DND-41 (cell line): ENCODE results near the gene SLC25A19.

ENCODE experiments used
- ATAC-seq: fragments of 200-7000 bp; cut with Tn5 transposase; 3 replicates; pipeline ENCODE4 v1.9.1; 2021; ENCODE audit warnings: low read depth; ENCODE audit not compliant: insufficient read depth
- DNase-seq: peaks from one replicate; pipeline ENCODE4 v3.0.0-alpha.2; 2020
- H2AFZ ChIP-seq: 2 replicates; pipeline ENCODE4 v1.6.0; 2012; ENCODE audit warnings: low read depth, low read length
- H3K27ac ChIP-seq: 2 replicates; pipeline ENCODE4 v1.5.1; 2012; ENCODE audit warnings: low read length, inconsistent platforms
- H3K27me3 ChIP-seq: fragments of 200-600 bp; sonication (generic); 2 replicates; pipeline ENCODE4 v1.6.0; 2012; ENCODE audit warnings: low read length, mild to moderate bottlenecking, inconsistent platforms; ENCODE audit not compliant: insufficient read depth, poor library complexity
- H3K36me3 ChIP-seq: 2 replicates; pipeline ENCODE4 v1.5.1; 2012; ENCODE audit warnings: low read length, inconsistent platforms; ENCODE audit not compliant: insufficient read depth
- H3K4me1 ChIP-seq: 2 replicates; pipeline ENCODE4 v1.5.1; 2012; ENCODE audit warnings: mild to moderate bottlenecking, low read length; ENCODE audit not compliant: insufficient read depth
- H3K4me2 ChIP-seq: 2 replicates; pipeline ENCODE4 v1.6.0; 2012; ENCODE audit warnings: mild to moderate bottlenecking, moderate library complexity, low read length, inconsistent platforms; ENCODE audit not compliant: insufficient read depth
- H3K4me3 ChIP-seq, 2 experiments: fragments of 200-600 bp in 1 of 2; shearing (Covaris generic) in 1 of 2; 2 replicates each; pipeline ENCODE4 v1.5.1; 2012 to 2016; ENCODE audit warnings: inconsistent platforms in 2 of 2, low read length in 2 of 2, mild to moderate bottlenecking in 2 of 2, low read depth in 1 of 2, moderate library complexity in 1 of 2
- H3K79me2 ChIP-seq: 2 replicates; pipeline ENCODE4 v1.6.0; 2012; ENCODE audit warnings: low read length, inconsistent platforms; ENCODE audit not compliant: insufficient read depth
- H3K9ac ChIP-seq: 2 replicates; pipeline ENCODE4 v1.6.0; 2012; ENCODE audit warnings: low read depth, mild to moderate bottlenecking, inconsistent platforms, low read length, moderate library complexity
- H3K9me3 ChIP-seq: 2 replicates; pipeline ENCODE4 v1.5.1; 2012; ENCODE audit warnings: low read length, moderate library complexity, mild to moderate bottlenecking, inconsistent platforms; ENCODE audit not compliant: insufficient read depth, severe bottlenecking
- H4K20me1 ChIP-seq: 2 replicates; pipeline ENCODE4 v1.6.0; 2012; ENCODE audit warnings: low read length; ENCODE audit not compliant: insufficient read depth
- CTCF ChIP-seq: IDR thresholded peaks from 2 replicates; pipeline ENCODE4 v1.5.1; 2012; ENCODE audit warnings: borderline replicate concordance, low read length, moderate library complexity, mild to moderate bottlenecking; ENCODE audit not compliant: poor library complexity, severe bottlenecking; ENCODE audit errors: extremely low read depth
- EZH2 ChIP-seq: IDR thresholded peaks from 3 replicates; pipeline ENCODE4 v1.6.1; 2012; ENCODE audit warnings: borderline replicate concordance, low read depth, mild to moderate bottlenecking, moderate library complexity, low read length, inconsistent platforms; ENCODE audit not compliant: severe bottlenecking

Gene SLC25A19

GRCh38 chr17:75334723-75335122 lies 45.5 kb upstream of the SLC25A19 start:
- H3K4me2 ChIP-seq = no peak overlapping the region
- no peaks in the 10 kb centered on the region for H3K9me3 ChIP-seq
- no peaks in the 10 kb centered on the region for H4K20me1 ChIP-seq
- H3K4me1 ChIP-seq = peaks cover 85% of the 10 kb centered on the region
- H3K79me2 ChIP-seq = peaks cover 73% of the 10 kb centered on the region
- peak overlapping the region; percentile 88 for H3K27ac ChIP-seq
- H3K4me3 ChIP-seq = no peak overlapping the region
- DNase-seq = no peak
- ATAC-seq = no peak
- H2AFZ ChIP-seq = no peak overlapping the region
- no peak for TF ChIP-seq CTCF
- TF ChIP-seq EZH2 = no peak
- no peak overlapping the region for H3K9ac ChIP-seq
- no peaks in the 10 kb centered on the region for H3K27me3 ChIP-seq
- peaks cover 39% of the 10 kb centered on the region for H3K36me3 ChIP-seq

DNA sequence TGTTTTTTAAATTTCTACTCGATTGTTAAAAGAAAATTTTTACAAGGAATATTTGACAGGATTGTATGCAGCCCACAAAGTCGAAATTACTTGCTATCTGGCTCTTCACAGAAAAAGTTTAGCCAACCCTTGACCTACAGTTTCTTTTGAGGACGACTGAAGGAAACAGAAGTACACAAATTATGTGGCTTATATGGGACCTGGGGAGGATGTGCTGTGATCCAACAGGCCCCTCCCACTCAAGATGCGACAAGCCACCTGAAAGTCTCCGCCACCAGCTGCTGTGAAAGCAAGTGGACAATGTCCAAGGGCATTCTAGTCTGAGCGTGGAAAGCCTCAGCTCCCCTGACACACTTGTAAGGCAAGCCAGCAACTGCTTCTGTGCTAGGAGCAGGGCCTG lies 42.4 kb upstream of the SLC25A19 start:
- DNase-seq = no peak
- no peak for ATAC-seq
- TF ChIP-seq CTCF (no peak), EZH2 (no peak)
- Histone ChIP-seq H2AFZ (no peak overlapping the region), H3K27me3 (no peaks in the 10 kb centered on the region), H3K4me1 (peaks cover 65% of the 10 kb centered on the region), H3K9me3 (no peaks in the 10 kb centered on the region), H4K20me1 (no peaks in the 10 kb centered on the region), H3K4me3 (no peak overlapping the region), H3K9ac (no peak overlapping the region), H3K27ac (peak overlapping the region; percentile 70), H3K79me2 (peaks cover 97% of the 10 kb centered on the region), H3K36me3 (peaks cover 55% of the 10 kb centered on the region), H3K4me2 (no peak overlapping the region)

GRCh38 chr17:75327757-75328156 lies 38.5 kb upstream of the SLC25A19 start:
- no peaks in the 10 kb centered on the region for H4K20me1 ChIP-seq
- H3K9ac ChIP-seq = no peak overlapping the region
- no peaks in the 10 kb centered on the region for H3K27me3 ChIP-seq
- H3K4me3 ChIP-seq = no peak overlapping the region
- H3K4me1 ChIP-seq = peaks cover 59% of the 10 kb centered on the region
- DNase-seq (no peak), ATAC-seq (no peak)
- H3K79me2 ChIP-seq = peaks cover 92% of the 10 kb centered on the region
- no peak overlapping the region for H3K4me2 ChIP-seq
- H3K27ac ChIP-seq = peak overlapping the region; percentile 58; the same call in 1 of the 2 replicates
- TF ChIP-seq CTCF = no peak
- TF ChIP-seq EZH2 = no peak
- peaks cover 70% of the 10 kb centered on the region for H3K36me3 ChIP-seq
- H2AFZ ChIP-seq = no peak overlapping the region
- no peaks in the 10 kb centered on the region for H3K9me3 ChIP-seq
